ENCODE data around the gene CENPX. TPM values are rescaled to one million over a fixed set of nuclear protein-coding genes. Genes with fewer than 3 reads are reported as not detected.

CENPX gene
- total RNA-seq, 1 donor from 2014 or later = 61.3 TPM

DNA sequence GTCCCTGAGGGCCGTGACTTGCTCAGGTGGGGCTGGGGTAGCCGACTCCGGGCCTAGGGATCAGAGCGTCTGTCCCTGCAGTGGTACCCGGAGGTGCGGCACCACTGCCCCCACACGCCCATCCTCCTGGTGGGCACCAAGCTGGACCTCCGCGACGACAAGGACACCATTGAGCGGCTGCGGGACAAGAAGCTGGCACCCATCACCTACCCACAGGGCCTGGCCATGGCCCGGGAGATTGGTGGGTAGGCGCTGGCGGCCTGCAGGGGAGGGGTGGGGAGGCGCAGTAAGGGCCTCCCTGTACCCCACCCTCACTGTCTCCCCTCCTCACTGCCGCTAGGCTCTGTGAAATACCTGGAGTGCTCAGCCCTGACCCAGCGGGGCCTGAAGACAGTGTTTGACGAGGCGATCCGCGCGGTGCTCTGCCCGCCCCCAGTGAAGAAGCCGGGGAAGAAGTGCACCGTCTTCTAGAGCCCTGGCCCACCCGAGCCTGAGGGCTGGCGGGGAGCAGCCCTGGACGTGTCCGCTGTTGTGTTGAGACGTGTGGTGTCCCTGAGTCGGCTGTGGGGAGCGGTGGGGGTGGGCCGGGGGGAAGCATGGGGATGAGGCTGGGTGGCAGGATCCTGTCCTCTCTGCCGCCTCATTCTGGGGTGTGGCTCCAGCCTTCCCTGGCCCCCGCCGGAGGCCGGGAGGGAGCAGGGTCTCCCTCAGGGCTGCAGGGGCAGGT is 10.8 kb upstream of the CENPX start:
- no peaks in the 10 kb centered on the region for H3K36me3 ChIP-seq (ENCODE audit: control insufficient read depth, insufficient read depth, low read length)
- no peak for DNase-seq (ENCODE audit: low read depth)
- peaks cover 3% of the 10 kb centered on the region for H3K27me3 ChIP-seq (ENCODE audit: control insufficient read depth, insufficient read depth, low read length)
- no peak overlapping the region for H3K4me3 ChIP-seq (ENCODE audit: low read depth, low read length)
- TF ChIP-seq, protein P1, sequence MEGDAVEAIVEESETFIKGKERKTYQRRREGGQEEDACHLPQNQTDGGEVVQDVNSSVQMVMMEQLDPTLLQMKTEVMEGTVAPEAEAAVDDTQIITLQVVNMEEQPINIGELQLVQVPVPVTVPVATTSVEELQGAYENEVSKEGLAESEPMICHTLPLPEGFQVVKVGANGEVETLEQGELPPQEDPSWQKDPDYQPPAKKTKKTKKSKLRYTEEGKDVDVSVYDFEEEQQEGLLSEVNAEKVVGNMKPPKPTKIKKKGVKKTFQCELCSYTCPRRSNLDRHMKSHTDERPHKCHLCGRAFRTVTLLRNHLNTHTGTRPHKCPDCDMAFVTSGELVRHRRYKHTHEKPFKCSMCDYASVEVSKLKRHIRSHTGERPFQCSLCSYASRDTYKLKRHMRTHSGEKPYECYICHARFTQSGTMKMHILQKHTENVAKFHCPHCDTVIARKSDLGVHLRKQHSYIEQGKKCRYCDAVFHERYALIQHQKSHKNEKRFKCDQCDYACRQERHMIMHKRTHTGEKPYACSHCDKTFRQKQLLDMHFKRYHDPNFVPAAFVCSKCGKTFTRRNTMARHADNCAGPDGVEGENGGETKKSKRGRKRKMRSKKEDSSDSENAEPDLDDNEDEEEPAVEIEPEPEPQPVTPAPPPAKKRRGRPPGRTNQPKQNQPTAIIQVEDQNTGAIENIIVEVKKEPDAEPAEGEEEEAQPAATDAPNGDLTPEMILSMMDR (IDR thresholded peaks at IDR 0.05; ENCODE audit: insufficient read depth, low read length, poor library complexity, severe bottlenecking) = no peak

DNA sequence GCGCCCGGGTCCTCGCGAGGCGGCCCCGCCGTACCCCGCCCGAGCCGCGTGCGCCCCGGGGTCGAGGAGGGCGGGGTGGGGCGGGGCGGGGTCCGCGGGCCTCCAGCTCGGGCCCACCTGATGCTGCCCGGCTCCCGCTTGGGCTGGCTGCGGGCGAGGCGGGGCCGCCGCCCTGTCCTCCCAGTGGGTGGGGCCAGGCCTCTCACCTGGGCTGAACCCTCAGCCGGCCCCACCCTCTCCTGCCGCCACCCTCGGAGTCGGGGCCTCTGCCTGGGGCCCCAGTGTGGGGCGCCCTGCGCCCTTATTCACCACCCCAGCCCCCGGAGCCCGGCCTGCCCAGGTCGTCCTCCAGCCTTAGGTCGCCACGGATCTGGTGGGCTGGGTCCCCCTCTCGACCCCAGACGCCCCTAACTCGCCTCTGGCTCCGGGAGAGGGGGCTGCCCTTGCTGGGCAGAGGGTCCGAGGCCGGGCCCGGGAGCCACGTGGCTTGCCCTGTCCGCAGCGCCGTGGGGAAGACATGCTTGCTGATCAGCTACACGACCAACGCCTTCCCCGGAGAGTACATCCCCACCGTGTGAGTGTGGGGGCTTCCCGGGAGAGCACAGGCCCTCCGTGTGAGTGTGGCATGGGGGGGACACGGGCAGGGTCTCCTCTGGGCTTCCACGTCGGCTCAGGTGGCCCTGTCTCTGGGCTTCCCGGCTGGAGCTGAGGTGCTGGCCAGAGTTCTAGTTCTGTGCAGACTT is 9.4 kb upstream of the CENPX start:
- H3K27me3 ChIP-seq (ENCODE audit: control insufficient read depth, insufficient read depth, low read length) = peaks cover 3% of the 10 kb centered on the region
- TF ChIP-seq, protein P1 (IDR thresholded peaks at IDR 0.05; ENCODE audit: insufficient read depth, low read length, poor library complexity, severe bottlenecking) = no peak
- DNase-seq (ENCODE audit: low read depth) = no peak
- peak overlapping the region; percentile 38 for H3K4me3 ChIP-seq (ENCODE audit: low read depth, low read length)
- H3K36me3 ChIP-seq (ENCODE audit: control insufficient read depth, insufficient read depth, low read length) = no peaks in the 10 kb centered on the region

DNA sequence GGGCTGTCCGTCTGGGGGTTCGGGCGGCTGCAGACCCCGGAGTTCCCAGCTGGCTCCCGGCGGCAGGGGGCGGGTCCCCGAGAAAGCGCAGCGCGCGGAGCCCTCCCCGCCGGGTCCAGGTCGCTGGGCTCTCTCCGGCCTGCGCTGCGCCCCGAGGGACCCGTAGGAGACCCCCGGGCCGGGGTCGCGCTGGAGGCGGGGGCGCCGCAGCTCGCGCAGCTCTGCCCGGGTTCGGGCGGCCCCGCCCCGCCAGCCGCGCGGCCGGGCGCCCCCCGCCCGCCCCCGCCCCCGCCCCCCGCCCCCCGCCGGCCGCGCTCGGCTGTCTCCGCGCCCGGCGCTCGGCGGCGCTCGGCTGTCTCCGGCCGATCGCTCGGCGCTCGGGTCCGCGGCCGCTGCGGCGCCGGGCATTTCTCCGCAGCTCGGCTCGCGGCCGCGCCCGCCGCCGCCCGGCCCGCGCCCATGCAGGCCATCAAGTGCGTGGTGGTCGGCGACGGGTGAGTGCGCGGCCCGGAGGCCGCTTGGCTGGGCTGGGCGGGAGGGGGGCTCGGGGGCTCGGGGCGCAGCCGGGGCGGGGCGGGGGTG is 8.7 kb upstream of the CENPX start, which contains the start of gene RAC3:
Gene RAC3 (plus strand): TSS at position 376 of the 582 bp plus-strand sequence. CDS start 84 bp downstream, at position 460.
- no peak for DNase-seq (ENCODE audit: low read depth)
- no peaks in the 10 kb centered on the region for H3K36me3 ChIP-seq (ENCODE audit: control insufficient read depth, insufficient read depth, low read length)
- peak within 1 kb of the TSS; percentile 43 for H3K4me3 ChIP-seq (ENCODE audit: low read depth, low read length)
- TF ChIP-seq, protein P1 (IDR thresholded peaks at IDR 0.05; ENCODE audit: insufficient read depth, low read length, poor library complexity, severe bottlenecking) = no peak
- peaks cover 3% of the 10 kb centered on the region for H3K27me3 ChIP-seq (ENCODE audit: control insufficient read depth, insufficient read depth, low read length)

DNA sequence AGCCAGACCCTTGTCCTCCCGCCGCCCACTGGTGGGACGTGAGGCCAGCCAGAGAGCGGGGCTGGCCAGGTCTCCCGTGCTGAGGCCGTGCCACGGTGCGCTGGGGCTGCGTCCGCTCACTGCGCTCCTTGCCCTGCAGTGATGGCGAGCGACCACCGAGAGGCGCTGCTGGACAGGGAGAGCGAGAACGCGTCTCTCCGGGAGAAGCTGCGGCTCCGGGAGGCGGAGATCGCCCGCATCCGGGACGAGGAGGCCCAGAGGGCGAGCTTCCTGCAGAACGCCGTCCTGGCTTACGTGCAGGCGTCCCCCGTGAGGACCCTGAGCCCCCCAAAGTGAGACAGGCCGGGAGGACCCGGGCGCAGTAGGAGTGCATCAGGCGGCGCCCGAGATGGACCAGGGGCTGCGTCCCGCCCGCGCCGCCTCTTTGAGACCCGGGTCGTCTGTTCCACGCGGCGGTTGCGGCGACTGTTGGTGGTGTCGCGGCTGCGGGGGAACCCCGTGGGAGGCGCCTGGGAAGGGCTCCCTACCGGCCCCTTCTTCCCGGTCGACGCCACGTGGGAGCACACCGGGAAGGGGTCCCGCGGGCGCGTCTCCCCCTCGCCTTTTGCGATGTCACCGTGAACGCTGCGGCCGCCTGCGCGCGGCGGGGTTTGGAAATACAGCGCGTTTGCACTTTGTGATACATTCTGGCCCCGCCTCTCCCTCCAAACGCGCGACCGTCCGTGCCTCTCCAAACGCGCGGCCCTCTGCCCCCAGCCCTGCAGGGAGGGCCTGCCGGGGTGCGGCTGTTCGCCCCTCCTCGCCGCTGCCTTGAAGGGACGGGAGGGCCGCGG is 8.0 kb upstream of the CENPX start:
- DNase-seq (ENCODE audit: low read depth) = peak; percentile 34
- peak overlapping the region; percentile 43 for H3K4me3 ChIP-seq (ENCODE audit: low read depth, low read length)
- no peaks in the 10 kb centered on the region for H3K36me3 ChIP-seq (ENCODE audit: control insufficient read depth, insufficient read depth, low read length)
- H3K27me3 ChIP-seq (ENCODE audit: control insufficient read depth, insufficient read depth, low read length) = peaks cover 3% of the 10 kb centered on the region
- TF ChIP-seq, protein P1 (IDR thresholded peaks at IDR 0.05; ENCODE audit: insufficient read depth, low read length, poor library complexity, severe bottlenecking) = peak; percentile 88

DNA sequence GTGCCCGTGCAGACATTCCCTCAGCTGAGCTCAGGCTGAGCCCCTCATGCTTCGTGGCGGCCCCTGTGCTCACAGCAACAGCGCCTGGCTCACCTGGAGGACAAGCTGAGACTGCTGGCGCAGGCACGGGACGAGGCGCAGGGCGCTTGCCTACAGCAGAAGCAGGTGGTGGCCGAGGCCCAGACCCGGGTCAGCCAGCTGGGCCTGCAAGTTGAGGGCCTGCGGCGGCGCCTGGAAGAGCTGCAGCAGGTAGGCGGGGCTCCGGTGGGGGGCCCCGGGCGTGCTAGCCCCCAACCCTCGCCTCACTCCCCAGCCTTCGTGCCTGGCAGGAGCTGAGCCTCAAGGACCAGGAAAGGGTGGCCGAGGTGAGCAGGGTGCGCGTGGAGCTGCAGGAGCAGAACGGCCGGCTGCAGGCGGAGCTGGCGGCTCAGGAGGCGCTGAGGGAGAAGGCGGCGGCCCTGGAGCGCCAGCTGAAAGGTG is 7.4 kb upstream of the CENPX start:
- no peak for DNase-seq (ENCODE audit: low read depth)
- no peak overlapping the region for H3K4me3 ChIP-seq (ENCODE audit: low read depth, low read length)
- no peaks in the 10 kb centered on the region for H3K36me3 ChIP-seq (ENCODE audit: control insufficient read depth, insufficient read depth, low read length)
- TF ChIP-seq, protein P1 (IDR thresholded peaks at IDR 0.05; ENCODE audit: insufficient read depth, low read length, poor library complexity, severe bottlenecking) = no peak
- peaks cover 3% of the 10 kb centered on the region for H3K27me3 ChIP-seq (ENCODE audit: control insufficient read depth, insufficient read depth, low read length)
